Measurements from ENCODE around the gene COL18A1.

GRCh38 chr21:45453308-45453950 lies 48.5 kb downstream of the COL18A1 start:
- TF ChIP-seq CTCF (IDR thresholded peaks at IDR 0.05) (no peak), POLR2A (IDR thresholded peaks at IDR 0.05) (no peak)
